WTC11 (cell line): Measurements from ENCODE around the gene STK11. TPM values are rescaled to one million over a fixed set of nuclear protein-coding genes. Genes with fewer than 3 reads are reported as not detected.
A peak's percentile ranks its signal among the peaks of the same experiment; 100 is the strongest.

Source experiments
- ATAC-seq: fragments of 200-7000 bp; cut with Tn5 transposase; 2 replicates; pipeline ENCODE4 v1.10.0; 2021; ENCODE audit warnings: mild to moderate bottlenecking, moderate library complexity
- CTCF ChIA-PET: fragments of 300-600 bp; sonication (Branson Sonifier 250); formaldehyde crosslinking; loops from one replicate; lab custom pipeline; 2021; ENCODE audit warnings: antibody characterized with exemption; lab: Charles Lee
- POLR2A ChIA-PET: fragments of 350-600 bp; sonication (Branson Sonifier 250); formaldehyde crosslinking; loops from one replicate; lab custom pipeline; 2021; ENCODE audit warnings: antibody characterized with exemption; lab: Charles Lee
- DNase-seq: peaks from one replicate; pipeline ENCODE4 v3.0.0; 2021; ENCODE audit warnings: low spot score
- H3K27ac Mint-ChIP-seq: 2 replicates; pipeline ENCODE4 v1.8.0; 2021; ENCODE audit warnings: mixed read lengths
- H3K27me3 Mint-ChIP-seq: 2 replicates; pipeline ENCODE4 v1.8.0; 2021; ENCODE audit warnings: low read depth, mild to moderate bottlenecking, moderate library complexity, mixed read lengths
- H3K36me3 Mint-ChIP-seq: 2 replicates; pipeline ENCODE4 v1.8.0; 2021; ENCODE audit warnings: mixed read lengths
- H3K4me1 Mint-ChIP-seq: 2 replicates; pipeline ENCODE4 v1.8.0; 2022; ENCODE audit warnings: mixed read lengths
- H3K4me3 Mint-ChIP-seq: 2 replicates; pipeline ENCODE4 v1.8.0; 2021; ENCODE audit warnings: mild to moderate bottlenecking, moderate library complexity, mixed read lengths
- H3K9me3 Mint-ChIP-seq: 2 replicates; pipeline ENCODE4 v1.8.0; 2021; ENCODE audit warnings: mixed read lengths
- ATF1 ChIP-seq: sonication (generic); formaldehyde crosslinking; IDR thresholded peaks from 2 replicates; pipeline ENCODE4 v1.8.1; 2023; ENCODE audit warnings: mild to moderate bottlenecking, moderate library complexity, missing genetic modification reagents
- ATF3 ChIP-seq: sonication (generic); formaldehyde crosslinking; conservative IDR thresholded peaks from 2 replicates; pipeline ENCODE4 v1.8.1; 2022; ENCODE audit warnings: mild to moderate bottlenecking, missing genetic modification reagents
- CBFB ChIP-seq: sonication (generic); formaldehyde crosslinking; IDR thresholded peaks from 2 replicates; pipeline ENCODE4 v1.8.1; 2022; ENCODE audit warnings: mild to moderate bottlenecking, low read depth, missing genetic modification reagents
- ELF4 ChIP-seq: sonication (generic); formaldehyde crosslinking; IDR thresholded peaks from 2 replicates; pipeline ENCODE4 v1.8.1; 2022; ENCODE audit warnings: low read depth, mild to moderate bottlenecking, moderate library complexity, missing genetic modification reagents
- EMX1 ChIP-seq: fragments of 250-450 bp; sonication (Bioruptor Pico); IDR thresholded peaks from 2 replicates; pipeline ENCODE4 v1.8.0; 2021; ENCODE audit warnings: mild to moderate bottlenecking
- FOXP1 ChIP-seq: sonication (generic); formaldehyde crosslinking; IDR thresholded peaks from 2 replicates; pipeline ENCODE4 v1.8.0; 2022; ENCODE audit warnings: missing genetic modification reagents, mild to moderate bottlenecking, moderate library complexity, borderline replicate concordance
- HMGXB4 ChIP-seq: sonication (generic); formaldehyde crosslinking; IDR thresholded peaks from 2 replicates; pipeline ENCODE4 v1.8.1; 2023; ENCODE audit warnings: mild to moderate bottlenecking, moderate library complexity, missing genetic modification reagents
- IRF1 ChIP-seq: sonication (generic); formaldehyde crosslinking; IDR thresholded peaks from 2 replicates; pipeline ENCODE4 v1.8.0; 2023; ENCODE audit warnings: missing genetic modification reagents
- MAX ChIP-seq: sonication (generic); formaldehyde crosslinking; IDR thresholded peaks from 2 replicates; pipeline ENCODE4 v1.8.0; 2022; ENCODE audit warnings: mild to moderate bottlenecking, missing genetic modification reagents
- MYBL2 ChIP-seq: sonication (generic); formaldehyde crosslinking; IDR thresholded peaks from 2 replicates; pipeline ENCODE4 v1.8.1; 2023; ENCODE audit warnings: mild to moderate bottlenecking, moderate library complexity, missing genetic modification reagents
- NFATC4 ChIP-seq: fragments of 250-450 bp; sonication (Bioruptor Pico); IDR thresholded peaks from 2 replicates; pipeline ENCODE4 v1.9.0; 2021; ENCODE audit warnings: mild to moderate bottlenecking
- NFYB ChIP-seq: sonication (generic); formaldehyde crosslinking; conservative IDR thresholded peaks from 2 replicates; pipeline ENCODE4 v1.8.0; 2022; ENCODE audit warnings: low read depth, missing genetic modification reagents
- USF1 ChIP-seq: sonication (generic); formaldehyde crosslinking; IDR thresholded peaks from 2 replicates; pipeline ENCODE4 v1.8.0; 2022; ENCODE audit warnings: mild to moderate bottlenecking, missing genetic modification reagents
- USF2 ChIP-seq: sonication (generic); formaldehyde crosslinking; IDR thresholded peaks from 2 replicates; pipeline ENCODE4 v1.8.1; 2023; ENCODE audit warnings: mild to moderate bottlenecking, missing genetic modification reagents, moderate library complexity
- ZMAT4 ChIP-seq: fragments of 250-450 bp; sonication (Bioruptor Pico); IDR thresholded peaks from 2 replicates; pipeline ENCODE4 v1.9.0; 2021; ENCODE audit warnings: mild to moderate bottlenecking
- ZNF232 ChIP-seq: sonication (generic); formaldehyde crosslinking; IDR thresholded peaks from 2 replicates; pipeline ENCODE4 v1.8.0; 2022; ENCODE audit warnings: mild to moderate bottlenecking, missing genetic modification reagents
- ZNF281 ChIP-seq: sonication (generic); formaldehyde crosslinking; IDR thresholded peaks from 2 replicates; pipeline ENCODE4 v1.8.0; 2023; ENCODE audit warnings: mild to moderate bottlenecking, missing genetic modification reagents
- ZNF317 ChIP-seq: sonication (generic); formaldehyde crosslinking; IDR thresholded peaks from 2 replicates; pipeline ENCODE4 v1.8.1; 2023; ENCODE audit warnings: low read depth, mild to moderate bottlenecking, moderate library complexity, missing genetic modification reagents, borderline replicate concordance
- ZNF416 ChIP-seq: fragments of 250-450 bp; sonication (Bioruptor Pico); IDR thresholded peaks from 2 replicates; pipeline ENCODE4 v1.9.0; 2021; ENCODE audit warnings: mild to moderate bottlenecking, inconsistent platforms
- ZNF425 ChIP-seq: fragments of 250-450 bp; sonication (Bioruptor Pico); conservative IDR thresholded peaks from 2 replicates; pipeline ENCODE4 v1.9.0; 2021; ENCODE audit warnings: mild to moderate bottlenecking
- total RNA-seq: library from RNA; stranded (reverse); gene quantifications from 3 replicates; pipeline ENCODE4 v1.2.3, GENCODE V29; 2021

STK11 gene
- total RNA-seq, 1 experiment from 2014 or later, result 112 TPM

GRCh38 chr19:1269065-1269477 lies 63.5 kb downstream of the STK11 start, which contains the start of gene CIRBP (continued):
- TF ChIP-seq USF1 (CRISPR knock-in tag) (peak; percentile 4; the same call in 1 of the 2 replicates), NFYB (peak; percentile 49; the same call in 1 of the 2 replicates), USF2 (0 out of 2 replicates have a peak, but pooled peaks have one; percentile 29), IRF1 (CRISPR knock-in tag) (no peak), ZNF281 (CRISPR knock-in tag) (no peak), FOXP1 (CRISPR knock-in tag) (peak; percentile 16; the same call in 1 of the 2 replicates)

- Mint-ChIP-seq H3K9me3 (no peaks in the 10 kb centered on the region), H3K27me3 (peaks cover 7% of the 10 kb centered on the region), H3K27ac (peak overlapping the region; percentile 97), H3K36me3 (peaks cover 42% of the 10 kb centered on the region), H3K4me1 (peaks cover 61% of the 10 kb centered on the region), H3K4me3 (peak overlapping the region; percentile 79)
- DNase-seq (peak; percentile 79), ATAC-seq (peak; percentile 0)
- CTCF ChIA-PET, result interaction anchor here (0.8 to 15.6 kb wide), 12 partner anchors 10 to 205 kb away, joined by 3 to 648 read pairs (median 3); partner anchors contain the start of gene ATP5F1D
- POLR2A ChIA-PET, result interaction anchor here (0.6 to 2.8 kb wide), 18 partner anchors 10 to 299 kb away, joined by 3 to 37 read pairs (median 4); no protein-coding TSS in a partner anchor
- TF ChIP-seq MAX (CRISPR knock-in tag) (peak; percentile 71; the same call in 1 of the 2 replicates), ATF1 (peak; percentile 95), NFATC4 (CRISPR knock-in tag) (peak; percentile 83), ZNF425 (CRISPR knock-in tag) (peak; percentile 82; the same call in 1 of the 2 replicates), ZMAT4 (CRISPR knock-in tag) (no peak), ZNF232 (CRISPR knock-in tag) (peak; percentile 61; the same call in 1 of the 2 replicates), ZNF317 (CRISPR knock-in tag) (no peak), CBFB (CRISPR knock-in tag) (peak; percentile 67; the same call in 1 of the 2 replicates), ATF3 (CRISPR knock-in tag) (no peak), ZNF416 (CRISPR knock-in tag) (peak; percentile 86), USF1 (CRISPR knock-in tag) (peak; percentile 57), HMGXB4 (peak; percentile 60; the same call in 1 of the 2 replicates), MYBL2 (CRISPR knock-in tag) (0 out of 2 replicates have a peak, but pooled peaks have one; percentile 42), EMX1 (CRISPR knock-in tag) (peak; percentile 91), ELF4 (peak; percentile 57; the same call in 1 of the 2 replicates)
Measured at GRCh38 chr19:1269478-1270212, 64.1 kb downstream of the STK11 start.
